NCI-H146 treated with DMSO at 0.1 percent for 48 hours (cell line): Measurements from ENCODE around the gene CYTIP.

Experiments
- DNase-seq: peaks from one replicate; lab custom pipeline; 2025; ENCODE audit not compliant: unreplicated experiment; lab: John Stamatoyannopoulos, UW

The CYTIP gene

GRCh38 chr2:157465554-157465953 is 21.7 kb upstream of the CYTIP start:
- DNase-seq, result no peak

GRCh38 chr2:157463002-157463401 is 19.1 kb upstream of the CYTIP start:
- DNase-seq, result no peak

- DNase-seq, result no peak
These were observed 17.0 kb upstream of the CYTIP start for GRCh38 chr2:157460897-157461296.

GRCh38 chr2:157460384-157460837 is 16.5 kb upstream of the CYTIP start:
- no peak for DNase-seq

GRCh38 chr2:157459486-157459885 is 15.6 kb upstream of the CYTIP start:
- DNase-seq, result no peak

- no peak for DNase-seq
These were observed 3.9 kb upstream of the CYTIP start for GRCh38 chr2:157447741-157448140.

GRCh38 chr2:157447031-157447430 is 3.1 kb upstream of the CYTIP start:
- no peak for DNase-seq

- DNase-seq, result no peak
These were observed 752 bp upstream of the CYTIP start for GRCh38 chr2:157444641-157445040.

- DNase-seq, result no peak
These were observed 799 bp downstream of the CYTIP start for GRCh38 chr2:157443090-157443489.

GRCh38 chr2:157442636-157443035 is 1.3 kb downstream of the CYTIP start:
- DNase-seq, result no peak

GRCh38 chr2:157442191-157442590 is 1.7 kb downstream of the CYTIP start:
- no peak for DNase-seq

- DNase-seq, result no peak
These were observed 2.8 kb downstream of the CYTIP start for GRCh38 chr2:157441072-157441454.

GRCh38 chr2:157440404-157441071 is 3.4 kb downstream of the CYTIP start:
- DNase-seq, result no peak

- DNase-seq, result no peak
These were observed 4.1 kb downstream of the CYTIP start for GRCh38 chr2:157439824-157440186.

GRCh38 chr2:157438863-157439823 is 4.7 kb downstream of the CYTIP start:
- no peak for DNase-seq

GRCh38 chr2:157433394-157433793 is 10.5 kb downstream of the CYTIP start:
- no peak for DNase-seq

- DNase-seq, result no peak
These were observed 11.3 kb downstream of the CYTIP start for GRCh38 chr2:157432475-157433106.

- DNase-seq, result no peak
These were observed 12.7 kb downstream of the CYTIP start for GRCh38 chr2:157431176-157431575.

GRCh38 chr2:157428500-157429175 is 15.3 kb downstream of the CYTIP start:
- no peak for DNase-seq

- no peak for DNase-seq
These were observed 16.0 kb downstream of the CYTIP start for GRCh38 chr2:157427922-157428303.
